Ectodermal cell (in vitro differentiated cells): ENCODE measurements around the gene CDK5RAP2.

Experiments used
- H3K27ac ChIP-seq: 2 replicates; pipeline ENCODE4 v1.7.0; 2013; ENCODE audit warnings: mild to moderate bottlenecking, low read depth, low read length; ENCODE audit not compliant: insufficient read depth, poor library complexity, severe bottlenecking
- H3K27me3 ChIP-seq: 2 replicates; pipeline ENCODE4 v1.7.0; 2013; ENCODE audit warnings: mild to moderate bottlenecking, low read length; ENCODE audit not compliant: insufficient read depth, control insufficient read depth, poor library complexity, severe bottlenecking
- H3K36me3 ChIP-seq: one replicate; pipeline ENCODE4 v1.7.0; 2013; ENCODE audit warnings: low read length; ENCODE audit not compliant: control insufficient read depth, insufficient read depth
- H3K4me1 ChIP-seq: one replicate; pipeline ENCODE4 v1.7.0; 2013; ENCODE audit warnings: low read length; ENCODE audit not compliant: control insufficient read depth, insufficient read depth
- H3K4me3 ChIP-seq: 2 replicates; pipeline ENCODE4 v1.7.0; 2013; ENCODE audit warnings: low read depth, low read length, control low read depth; ENCODE audit not compliant: insufficient read depth
- H3K9me3 ChIP-seq: 2 replicates; pipeline ENCODE4 v1.7.0; 2013; ENCODE audit warnings: mild to moderate bottlenecking, low read length, moderate library complexity; ENCODE audit not compliant: control insufficient read depth
- WGBS, 2 experiments: methylation state at CpG; one replicate each; pipeline ENCODE4 v1.1.7; 2013; ENCODE audit warnings: missing lambda C conversion rate in 2 of 2; 5-methylcytosine and 5-hydroxymethylcytosine counted together

The CDK5RAP2 gene

DNA sequence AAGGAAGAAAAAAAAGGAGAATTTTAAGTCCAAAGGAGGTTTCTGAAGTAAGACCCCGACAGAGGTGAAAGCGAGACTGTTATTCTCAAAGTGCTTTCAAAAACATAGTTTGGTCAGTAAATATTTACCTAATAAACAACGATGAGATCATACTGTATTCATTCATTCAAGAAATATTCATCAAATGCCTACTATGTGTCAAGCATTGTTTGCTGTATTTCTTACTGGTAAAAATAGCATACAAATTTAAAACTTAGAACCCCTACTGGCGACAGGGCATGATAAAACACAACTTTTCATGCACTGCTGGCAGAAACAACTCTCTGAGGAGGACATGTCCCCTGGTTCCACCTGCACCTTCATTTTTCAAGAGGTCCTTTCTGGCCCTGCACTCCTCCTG, 190.7 kb downstream of the CDK5RAP2 start:
- 96 to 98% methylated on average over 4 of the region's 4 CpGs for WGBS, 2 experiments
- Histone ChIP-seq H3K27ac (no peak overlapping the region), H3K4me3 (no peak overlapping the region), H3K36me3 (peaks cover 40% of the 10 kb centered on the region), H3K4me1 (peaks cover 3% of the 10 kb centered on the region), H3K27me3 (no peaks in the 10 kb centered on the region), H3K9me3 (no peaks in the 10 kb centered on the region)

DNA sequence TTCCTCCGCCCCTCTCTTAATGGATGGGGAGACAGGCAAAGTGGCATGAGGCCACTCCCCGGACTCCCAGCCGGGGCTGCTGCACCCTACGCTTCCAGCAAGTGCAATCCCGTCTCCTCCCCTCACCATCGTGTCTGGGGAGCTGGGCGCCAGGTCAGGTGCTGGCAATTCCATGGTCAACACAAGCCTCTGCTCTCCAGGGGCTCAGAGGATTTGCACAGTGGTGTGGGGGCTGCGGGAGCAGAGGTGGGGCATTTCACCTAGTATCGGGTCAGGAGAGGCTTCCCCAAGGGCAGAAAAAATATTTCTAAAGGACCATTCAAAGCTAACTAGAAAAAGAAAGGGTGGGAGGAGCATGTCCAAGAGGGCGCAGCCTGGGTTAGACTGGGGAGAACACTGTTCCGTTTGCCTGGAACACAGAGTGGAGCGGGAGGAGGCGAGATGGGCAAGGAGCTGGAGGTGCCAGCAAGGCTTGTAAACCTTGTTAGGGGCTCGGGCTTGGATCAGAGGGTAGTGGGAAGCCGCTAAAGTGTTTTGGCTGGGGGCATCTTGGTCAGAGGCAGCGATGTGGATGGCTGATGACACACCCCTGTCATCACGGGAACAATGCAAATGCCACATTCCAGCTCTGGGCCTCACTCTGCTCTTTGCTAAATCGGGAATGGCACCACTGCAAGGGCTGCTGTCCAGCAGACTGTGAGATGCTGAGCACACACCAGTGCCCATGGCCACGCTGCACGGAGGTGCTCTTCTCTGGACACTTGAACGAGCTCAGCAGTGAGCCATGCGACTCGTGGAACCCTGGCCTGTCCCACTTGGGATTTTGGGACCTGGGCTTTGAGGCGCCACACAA, 191.7 kb downstream of the CDK5RAP2 start:
- Histone ChIP-seq H3K27ac (no peak overlapping the region), H3K9me3 (no peaks in the 10 kb centered on the region), H3K36me3 (peaks cover 30% of the 10 kb centered on the region), H3K4me1 (peaks cover 13% of the 10 kb centered on the region), H3K27me3 (no peaks in the 10 kb centered on the region), H3K4me3 (no peak overlapping the region)
- WGBS, 2 experiments = 92 to 94% methylated on average over 24 of the region's 24 CpGs

DNA sequence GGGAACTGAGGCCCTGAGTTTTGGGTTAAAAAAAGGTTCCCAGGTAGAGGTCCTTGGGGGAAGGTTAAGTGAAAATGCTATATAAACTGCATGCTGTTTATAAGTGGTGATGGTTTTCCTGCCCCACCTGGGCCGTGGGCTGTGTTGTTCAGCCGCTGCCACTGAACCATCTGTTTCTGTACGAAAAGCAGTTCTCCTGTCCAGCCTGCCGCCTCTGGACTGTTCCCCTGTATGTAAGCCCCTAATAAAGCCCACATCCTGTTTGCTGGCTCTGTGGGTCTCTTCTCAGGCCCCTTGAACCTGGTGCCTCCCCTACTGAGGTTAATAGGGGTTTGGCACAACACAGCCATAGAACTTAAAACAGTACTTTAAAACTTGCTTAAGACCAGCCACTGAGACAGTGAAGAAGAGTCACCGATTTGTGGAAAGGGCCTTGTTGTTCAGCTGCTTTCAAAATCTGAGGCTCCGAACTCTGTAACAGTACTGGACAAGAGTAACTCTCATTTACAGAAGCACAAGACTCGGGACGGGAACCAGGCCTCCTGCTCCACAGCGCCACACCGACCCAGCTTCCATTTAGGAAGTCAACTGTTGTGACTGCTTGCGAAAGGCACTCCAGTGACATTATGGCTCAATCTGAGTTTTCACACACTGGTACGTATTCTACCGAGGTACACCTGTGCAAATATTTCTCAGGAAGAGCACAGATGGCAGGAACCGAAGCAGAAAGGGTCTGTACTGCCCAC, 192.5 kb downstream of the CDK5RAP2 start:
- H3K27ac ChIP-seq = no peak overlapping the region
- peaks cover 14% of the 10 kb centered on the region for H3K4me1 ChIP-seq
- WGBS, 2 experiments = 92 to 96% methylated on average over 14 of the region's 14 CpGs

DNA sequence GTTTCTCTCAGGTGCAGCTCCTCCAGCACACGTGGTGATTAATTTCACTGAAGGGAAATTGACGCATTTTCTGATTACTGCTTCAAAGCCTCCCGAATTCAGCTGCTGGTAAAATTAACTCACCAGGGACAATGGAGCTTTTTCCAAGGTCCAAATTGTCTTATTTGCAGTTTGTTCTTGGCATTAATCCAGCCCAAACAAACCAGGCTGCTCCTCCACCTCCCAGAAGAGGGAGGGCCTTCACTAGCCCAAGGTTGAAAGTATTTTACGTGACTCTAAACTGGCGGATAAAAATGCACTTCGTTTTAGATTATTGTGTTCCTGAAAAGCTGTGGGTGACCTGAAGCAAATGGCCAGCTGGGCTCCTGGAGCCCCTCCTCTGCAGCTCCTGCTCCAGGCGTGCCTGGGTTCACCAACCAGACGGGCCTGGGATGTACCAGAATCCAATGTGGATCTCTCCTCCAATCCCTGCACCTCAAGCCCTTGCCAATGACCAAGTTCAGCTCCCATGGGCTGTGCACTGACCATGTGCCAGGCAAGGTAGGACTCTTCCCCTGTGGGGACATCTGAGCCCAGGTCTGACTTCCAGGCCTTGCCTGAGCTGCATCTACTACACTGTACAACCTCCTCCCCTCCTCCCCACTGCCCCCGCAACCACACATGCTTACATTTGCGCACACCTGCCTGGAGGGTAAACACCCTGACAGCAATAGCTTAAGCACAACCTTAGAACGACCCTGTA, 193.4 kb downstream of the CDK5RAP2 start:
- Histone ChIP-seq H3K9me3 (no peaks in the 10 kb centered on the region), H3K27me3 (no peaks in the 10 kb centered on the region), H3K36me3 (peaks cover 22% of the 10 kb centered on the region), H3K4me1 (peaks cover 14% of the 10 kb centered on the region), H3K4me3 (no peak overlapping the region), H3K27ac (no peak overlapping the region)
- WGBS, 2 experiments = 93 to 96% methylated on average over 11 of the region's 11 CpGs

More for the DNA sequence above, 192.5 kb downstream of the CDK5RAP2 start:
- H3K36me3 ChIP-seq = peaks cover 29% of the 10 kb centered on the region
- no peaks in the 10 kb centered on the region for H3K9me3 ChIP-seq
- H3K27me3 ChIP-seq = no peaks in the 10 kb centered on the region
- H3K4me3 ChIP-seq = no peak overlapping the region

DNA sequence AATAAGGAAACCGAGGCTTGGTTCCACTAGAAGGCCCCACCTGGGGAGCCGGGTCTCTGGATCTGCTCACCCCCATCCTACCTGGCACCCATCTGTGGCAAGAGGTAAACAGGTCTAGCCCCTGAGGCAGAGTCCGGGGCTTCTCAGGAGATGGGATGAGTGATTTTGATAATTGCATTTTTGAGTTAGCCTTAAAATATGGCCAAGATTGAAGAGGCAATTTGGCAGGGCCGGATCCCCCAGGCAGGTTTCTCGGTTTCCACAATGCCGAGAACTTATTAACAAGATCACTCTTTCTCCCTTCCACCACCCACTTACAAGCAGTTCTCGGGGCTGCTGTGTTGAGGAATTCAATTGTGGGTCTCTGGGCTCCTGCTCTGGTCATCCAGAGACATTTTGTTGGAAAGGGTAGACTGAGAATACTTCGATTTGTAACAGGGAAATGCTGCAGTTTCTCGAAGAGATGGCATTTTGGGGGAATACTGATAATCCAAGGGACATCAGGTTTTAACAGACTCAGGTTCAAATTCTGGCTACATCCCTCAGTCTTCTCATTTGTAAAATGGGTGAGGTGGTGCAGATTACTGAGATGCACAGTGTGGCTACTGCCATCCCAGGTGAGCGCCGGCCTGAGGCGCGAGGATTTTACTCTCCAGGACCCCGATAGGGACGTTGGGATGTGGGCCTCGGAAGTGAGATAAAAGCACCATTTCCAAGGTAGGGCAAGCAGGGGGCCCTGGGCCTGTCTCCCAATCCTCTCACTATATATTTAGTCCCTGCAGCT, 194.2 kb downstream of the CDK5RAP2 start:
- WGBS, 2 experiments = 94 to 95% methylated on average over 16 of the region's 16 CpGs

DNA sequence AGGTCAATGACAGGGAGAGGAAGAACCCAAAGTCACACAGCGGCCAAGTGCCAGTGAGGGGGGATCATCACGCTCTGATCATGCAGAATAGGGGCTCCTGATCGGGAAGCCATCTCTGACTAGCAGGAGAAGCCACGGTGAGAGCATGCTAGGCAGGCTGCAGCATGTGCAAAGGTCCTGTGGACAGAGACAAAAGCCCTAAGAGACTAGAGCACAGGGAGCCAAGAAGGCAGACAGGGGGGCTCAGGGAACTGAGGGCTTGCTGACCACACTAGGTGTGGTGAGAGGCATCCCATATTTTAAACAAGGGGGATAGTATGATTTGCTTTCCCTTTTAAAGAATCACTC, 195.1 kb downstream of the CDK5RAP2 start:
- peaks cover 13% of the 10 kb centered on the region for H3K36me3 ChIP-seq
- H3K4me1 ChIP-seq = peaks cover 14% of the 10 kb centered on the region
- 95 to 97% methylated on average over 4 of the region's 4 CpGs for WGBS, 2 experiments
- H3K27me3 ChIP-seq = no peaks in the 10 kb centered on the region
- no peaks in the 10 kb centered on the region for H3K9me3 ChIP-seq
- no peak overlapping the region for H3K27ac ChIP-seq
- H3K4me3 ChIP-seq = no peak overlapping the region

More for the DNA sequence above, 194.2 kb downstream of the CDK5RAP2 start:
- Histone ChIP-seq H3K4me1 (peaks cover 14% of the 10 kb centered on the region), H3K4me3 (no peak overlapping the region), H3K27me3 (no peaks in the 10 kb centered on the region), H3K36me3 (peaks cover 18% of the 10 kb centered on the region), H3K9me3 (no peaks in the 10 kb centered on the region), H3K27ac (no peak overlapping the region)

DNA sequence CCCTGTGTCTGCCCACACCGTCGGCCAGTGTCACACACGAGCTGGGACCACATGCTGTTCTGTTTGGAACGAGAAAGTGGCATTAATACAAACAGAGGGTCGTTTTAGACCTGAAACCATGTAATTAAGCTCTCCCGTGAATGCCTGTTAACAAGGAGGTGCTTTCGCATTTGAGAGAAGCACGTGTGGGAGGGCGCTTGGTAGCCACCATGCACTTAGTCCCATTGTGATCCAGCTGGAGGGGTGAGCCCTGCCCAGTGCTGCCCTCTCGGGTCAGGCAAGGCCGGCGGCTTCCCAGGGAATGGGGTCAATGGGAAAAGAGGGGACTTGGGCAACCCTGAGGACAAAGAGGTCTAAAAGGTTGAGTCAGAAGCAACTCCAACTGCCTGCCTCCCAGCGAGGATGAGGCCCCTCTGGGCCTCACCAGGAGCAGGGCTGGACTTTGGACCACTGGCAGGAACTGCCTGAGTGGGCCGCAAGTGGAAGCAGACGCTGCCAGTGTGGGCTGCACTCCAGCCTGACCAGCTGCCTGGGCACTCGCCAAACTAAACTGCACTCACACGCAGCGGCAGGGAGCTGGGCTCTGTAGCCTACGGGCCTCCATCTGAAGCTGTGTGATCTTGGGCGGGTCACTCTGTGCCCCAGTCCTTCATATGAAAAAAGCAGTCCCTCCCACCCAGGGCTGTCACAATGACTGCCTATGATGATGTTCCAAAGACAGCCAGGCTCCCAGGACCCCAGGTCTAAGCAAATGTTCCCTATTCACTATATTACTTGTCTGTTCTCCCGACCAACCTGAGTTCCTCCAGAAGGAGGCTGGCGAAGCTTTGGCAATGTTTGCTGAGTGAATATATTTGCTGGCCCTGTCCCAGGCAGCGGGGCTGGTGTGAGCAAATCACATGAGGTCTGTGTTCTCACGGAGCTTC, 195.7 kb downstream of the CDK5RAP2 start:
- Histone ChIP-seq H3K9me3 (no peaks in the 10 kb centered on the region), H3K27me3 (no peaks in the 10 kb centered on the region), H3K36me3 (peaks cover 7% of the 10 kb centered on the region), H3K27ac (no peak overlapping the region), H3K4me1 (peaks cover 14% of the 10 kb centered on the region), H3K4me3 (no peak overlapping the region)
- WGBS, 2 experiments = 73 to 74% methylated on average over 24 of the region's 24 CpGs

DNA sequence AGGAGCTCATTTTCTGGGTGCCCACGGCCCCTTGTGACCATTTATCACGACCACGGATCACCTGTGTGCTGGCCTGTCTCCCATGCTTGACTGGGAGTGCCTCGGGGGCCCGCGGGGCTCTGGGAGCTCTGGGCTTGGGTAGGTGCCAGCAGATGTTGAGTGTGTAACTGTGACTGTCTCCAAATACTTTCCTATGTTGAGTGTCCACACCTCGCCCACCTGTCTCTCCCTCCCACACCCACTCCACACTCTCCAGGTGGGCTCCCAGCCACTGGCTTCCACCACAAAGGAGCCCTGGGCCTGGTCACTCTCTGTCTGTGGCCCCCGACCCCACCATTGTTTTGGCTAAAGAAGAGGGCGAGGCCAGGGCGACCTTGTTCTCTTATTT, 196.4 kb downstream of the CDK5RAP2 start:
- Histone ChIP-seq H3K9me3 (no peaks in the 10 kb centered on the region), H3K4me3 (no peak overlapping the region), H3K36me3 (peaks cover 6% of the 10 kb centered on the region), H3K27me3 (no peaks in the 10 kb centered on the region), H3K27ac (no peak overlapping the region), H3K4me1 (peaks cover 14% of the 10 kb centered on the region)
- WGBS, 2 experiments = 86 to 90% methylated on average over 10 of the region's 10 CpGs

DNA sequence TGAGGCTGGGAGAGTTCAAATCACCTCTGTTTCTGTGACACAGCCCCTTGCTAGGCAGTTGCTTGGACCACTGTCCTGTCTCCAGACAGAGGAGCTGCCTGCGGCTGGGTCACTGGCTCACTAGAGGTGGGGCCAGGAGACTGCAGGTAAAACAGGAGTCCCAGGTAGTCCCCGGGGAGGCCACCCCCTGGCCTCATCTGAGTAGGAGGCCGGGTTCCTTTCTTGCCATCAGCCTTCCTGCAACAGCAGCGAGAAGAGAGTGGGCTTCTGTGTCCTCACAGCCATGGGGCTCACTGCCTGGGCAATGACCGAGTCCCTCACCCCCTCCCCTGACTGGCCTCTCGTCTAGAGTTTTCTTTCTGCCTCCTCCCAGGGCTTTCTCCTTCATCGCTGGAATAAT, 197.5 kb downstream of the CDK5RAP2 start:
- Histone ChIP-seq H3K36me3 (no peaks in the 10 kb centered on the region), H3K4me1 (peaks cover 14% of the 10 kb centered on the region), H3K27me3 (no peaks in the 10 kb centered on the region), H3K27ac (no peak overlapping the region), H3K4me3 (no peak overlapping the region), H3K9me3 (no peaks in the 10 kb centered on the region)
- 87 to 91% methylated on average over 7 of the region's 7 CpGs for WGBS, 2 experiments
